Measurements from ENCODE around the gene SUCLG2. TPM values are rescaled to one million over a fixed set of nuclear protein-coding genes. Genes with fewer than 3 reads are reported as not detected.

The SUCLG2 gene
- polyA plus RNA-seq, 2 of the 4 experiments (the other 2 are of a cell fraction): 39.8 to 61.3 TPM

DNA sequence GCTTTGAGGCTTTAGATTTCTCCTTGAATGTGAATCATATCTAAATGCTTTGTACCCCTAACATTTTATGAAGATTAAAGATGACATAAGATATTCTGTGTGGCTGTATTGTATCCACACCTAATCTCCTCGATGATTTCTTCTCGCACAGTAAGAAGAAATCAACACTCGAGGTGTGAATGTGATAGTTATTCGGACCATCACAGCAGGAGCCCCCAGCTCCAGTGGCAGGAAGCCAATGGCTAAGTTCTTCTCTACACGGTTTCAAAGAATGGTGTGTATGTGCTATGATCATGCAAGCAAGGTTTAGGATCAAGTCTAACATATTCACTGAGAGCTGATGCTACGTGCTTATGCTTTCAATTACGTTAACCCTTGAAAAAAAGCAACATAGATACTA lies 271.0 kb downstream of the SUCLG2 start:
- 0 out of 3 replicates have a peak, but pooled peaks cover 10% of the 10 kb centered on the region for H3K4me1 ChIP-seq
- ATAC-seq: no peak
- ChIA-PET POLR2A (no interaction called here), CTCF (interaction anchor here (0.6 to 1.1 kb wide), 3 partner anchors 270 to 1490 kb away, joined by 3 to 7 read pairs (median 3); no protein-coding TSS in a partner anchor)
- H3K9me3 ChIP-seq: no peaks in the 10 kb centered on the region
- no peak overlapping the region for H3K4me3 ChIP-seq
- H3K4me2 ChIP-seq: no peak overlapping the region
- 85% methylated on average over 7 of the region's 7 CpGs for WGBS (ENCODE audit: missing lambda C conversion rate)
- TF ChIP-seq HOXB5 (CRISPR knock-in tag; IDR thresholded peaks at IDR 0.05) (no peak), POLR2AphosphoS2 (conservative IDR thresholded peaks at IDR 0.05; ENCODE audit: low read length) (no peak), RFX5 (IDR thresholded peaks at IDR 0.05) (no peak), JUN (IDR thresholded peaks at IDR 0.05) (no peak)
- H3K27ac ChIP-seq: no peak overlapping the region
- DNase-seq (ENCODE audit: low read depth in 1 of 2, low spot score in 1 of 2): no peak
- FAIRE-seq: no peak

DNA sequence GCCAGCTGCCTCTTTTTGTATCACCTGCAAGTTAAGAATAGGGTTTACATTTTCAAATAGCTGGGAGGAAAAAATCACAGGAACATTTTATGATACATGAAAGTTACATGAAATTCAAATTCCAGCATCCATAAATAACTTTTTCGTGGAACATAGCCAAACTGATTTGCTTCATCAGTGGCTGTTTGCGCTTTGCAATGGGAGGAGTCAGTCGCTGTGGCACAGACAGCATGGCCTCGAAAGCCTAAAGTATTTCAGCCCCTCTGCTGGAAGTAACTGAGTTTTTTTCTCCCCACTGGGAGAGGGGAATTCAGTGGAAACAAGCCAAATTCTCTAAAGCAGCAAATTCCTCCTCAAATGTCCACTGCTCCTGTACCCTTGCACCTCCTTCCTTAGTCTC lies 271.9 kb downstream of the SUCLG2 start:
- Histone ChIP-seq H3K4me2 (no peak overlapping the region), H3K4me3 (no peak overlapping the region), H3K27ac (peak overlapping the region in 1 of 2 experiments; percentile 61; a peak in 2 of 6 replicates), H3K9me3 (no peaks in the 10 kb centered on the region), H3K4me1 (0 out of 3 replicates have a peak, but pooled peaks cover 10% of the 10 kb centered on the region)
- WGBS (ENCODE audit: missing lambda C conversion rate): 63% methylated on average over 4 of the region's 4 CpGs
- FAIRE-seq: no peak
- CTCF ChIA-PET: interaction anchor here (0.7 to 1.7 kb wide), 4 partner anchors 265 to 423 kb away, joined by 3 to 5 read pairs (median 4); no protein-coding TSS in a partner anchor
- POLR2A ChIA-PET: no interaction called here
- DNase-seq (ENCODE audit: low read depth in 1 of 2, low spot score in 1 of 2): no peak
- no peak for ATAC-seq
- no peak for TF ChIP-seq JUN (IDR thresholded peaks at IDR 0.05)
- TF ChIP-seq TP53 (CRISPR knock-in tag; IDR thresholded peaks at IDR 0.05): no peak
- TF ChIP-seq CBX8 (IDR thresholded peaks at IDR 0.05): no peak
- no peak for TF ChIP-seq HEYL (CRISPR knock-in tag; IDR thresholded peaks at IDR 0.05)
- no peak for TF ChIP-seq CBX2 (IDR thresholded peaks at IDR 0.05; ENCODE audit: borderline replicate concordance, low read depth)
- TF ChIP-seq CHD4 (IDR thresholded peaks at IDR 0.05; ENCODE audit: borderline replicate concordance): no peak
- no peak for TF ChIP-seq POLR2A (IDR thresholded peaks at IDR 0.05; ENCODE audit: low read length)
- TF ChIP-seq BHLHE40 (IDR thresholded peaks at IDR 0.05; ENCODE audit: low read depth, low read length): no peak

DNA sequence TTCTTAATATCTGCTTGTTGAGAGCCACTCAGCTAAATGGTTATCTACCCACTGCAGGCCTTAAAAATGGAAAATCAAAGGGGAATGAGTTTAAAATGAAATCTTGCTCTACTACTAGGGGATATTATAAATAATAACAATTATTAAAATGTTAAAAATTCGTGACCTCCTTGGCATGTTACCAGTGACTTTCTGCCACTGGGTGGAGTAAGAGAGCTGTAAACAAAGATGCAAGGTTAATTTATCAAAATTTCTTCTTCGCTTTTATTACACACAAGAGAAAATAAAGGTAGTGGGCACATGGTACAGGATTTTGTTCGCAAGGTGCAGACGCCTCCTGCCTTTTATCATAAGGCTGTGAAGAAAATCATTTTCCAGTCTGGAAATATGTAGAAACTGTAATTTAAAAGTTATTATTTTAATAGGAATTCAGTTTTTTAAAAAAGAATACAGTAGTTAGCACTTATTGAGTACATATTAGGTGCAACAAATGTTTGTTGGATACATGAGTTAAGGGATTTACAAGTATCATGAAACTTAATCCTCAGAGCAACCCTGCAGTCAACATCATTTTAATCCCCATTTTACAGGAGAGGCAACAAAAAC lies 272.6 kb downstream of the SUCLG2 start:
- 36% methylated on average over 4 of the region's 4 CpGs for WGBS (ENCODE audit: missing lambda C conversion rate)

More for the DNA sequence above, 272.6 kb downstream of the SUCLG2 start:
- DNase-seq (ENCODE audit: low read depth in 1 of 2, low spot score in 1 of 2) (peak; percentile 2 to 15), ATAC-seq (no peak), FAIRE-seq (no peak)
- Histone ChIP-seq H3K27ac (peak overlapping the region in 1 of 2 experiments; percentile 61; a peak in 2 of 6 replicates), H3K4me2 (no peak overlapping the region), H3K9me3 (no peaks in the 10 kb centered on the region), H3K4me1 (0 out of 3 replicates have a peak, but pooled peaks cover 10% of the 10 kb centered on the region), H3K4me3 (no peak overlapping the region)
- ChIA-PET POLR2A (no interaction called here), CTCF (interaction anchor here (0.6 to 2.3 kb wide), 14 partner anchors 19 to 1496 kb away, joined by 3 to 6 read pairs (median 4); no protein-coding TSS in a partner anchor)
- TF ChIP-seq SMC3 (IDR thresholded peaks at IDR 0.05) (peak; percentile 64), ZFP36 (IDR thresholded peaks at IDR 0.05; ENCODE audit: borderline replicate concordance, partially characterized antibody) (no peak), KDM5A (IDR thresholded peaks at IDR 0.05) (no peak), SREBF2 (IDR thresholded peaks at IDR 0.05) (no peak), RAD21 (conservative IDR thresholded peaks at IDR 0.05 in 1 of 2, IDR thresholded peaks at IDR 0.05 in 1 of 2) (peak; percentile 67 to 74), MYC (IDR thresholded peaks at IDR 0.05; ENCODE audit: borderline replicate concordance, low read length) (no peak), TP53 (CRISPR knock-in tag; IDR thresholded peaks at IDR 0.05) (no peak)
- TF ChIP-seq, protein P1, sequence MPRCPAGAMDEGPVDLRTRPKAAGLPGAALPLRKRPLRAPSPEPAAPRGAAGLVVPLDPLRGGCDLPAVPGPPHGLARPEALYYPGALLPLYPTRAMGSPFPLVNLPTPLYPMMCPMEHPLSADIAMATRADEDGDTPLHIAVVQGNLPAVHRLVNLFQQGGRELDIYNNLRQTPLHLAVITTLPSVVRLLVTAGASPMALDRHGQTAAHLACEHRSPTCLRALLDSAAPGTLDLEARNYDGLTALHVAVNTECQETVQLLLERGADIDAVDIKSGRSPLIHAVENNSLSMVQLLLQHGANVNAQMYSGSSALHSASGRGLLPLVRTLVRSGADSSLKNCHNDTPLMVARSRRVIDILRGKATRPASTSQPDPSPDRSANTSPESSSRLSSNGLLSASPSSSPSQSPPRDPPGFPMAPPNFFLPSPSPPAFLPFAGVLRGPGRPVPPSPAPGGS (IDR thresholded peaks at IDR 0.05): no peak
- TF ChIP-seq, protein P2, sequence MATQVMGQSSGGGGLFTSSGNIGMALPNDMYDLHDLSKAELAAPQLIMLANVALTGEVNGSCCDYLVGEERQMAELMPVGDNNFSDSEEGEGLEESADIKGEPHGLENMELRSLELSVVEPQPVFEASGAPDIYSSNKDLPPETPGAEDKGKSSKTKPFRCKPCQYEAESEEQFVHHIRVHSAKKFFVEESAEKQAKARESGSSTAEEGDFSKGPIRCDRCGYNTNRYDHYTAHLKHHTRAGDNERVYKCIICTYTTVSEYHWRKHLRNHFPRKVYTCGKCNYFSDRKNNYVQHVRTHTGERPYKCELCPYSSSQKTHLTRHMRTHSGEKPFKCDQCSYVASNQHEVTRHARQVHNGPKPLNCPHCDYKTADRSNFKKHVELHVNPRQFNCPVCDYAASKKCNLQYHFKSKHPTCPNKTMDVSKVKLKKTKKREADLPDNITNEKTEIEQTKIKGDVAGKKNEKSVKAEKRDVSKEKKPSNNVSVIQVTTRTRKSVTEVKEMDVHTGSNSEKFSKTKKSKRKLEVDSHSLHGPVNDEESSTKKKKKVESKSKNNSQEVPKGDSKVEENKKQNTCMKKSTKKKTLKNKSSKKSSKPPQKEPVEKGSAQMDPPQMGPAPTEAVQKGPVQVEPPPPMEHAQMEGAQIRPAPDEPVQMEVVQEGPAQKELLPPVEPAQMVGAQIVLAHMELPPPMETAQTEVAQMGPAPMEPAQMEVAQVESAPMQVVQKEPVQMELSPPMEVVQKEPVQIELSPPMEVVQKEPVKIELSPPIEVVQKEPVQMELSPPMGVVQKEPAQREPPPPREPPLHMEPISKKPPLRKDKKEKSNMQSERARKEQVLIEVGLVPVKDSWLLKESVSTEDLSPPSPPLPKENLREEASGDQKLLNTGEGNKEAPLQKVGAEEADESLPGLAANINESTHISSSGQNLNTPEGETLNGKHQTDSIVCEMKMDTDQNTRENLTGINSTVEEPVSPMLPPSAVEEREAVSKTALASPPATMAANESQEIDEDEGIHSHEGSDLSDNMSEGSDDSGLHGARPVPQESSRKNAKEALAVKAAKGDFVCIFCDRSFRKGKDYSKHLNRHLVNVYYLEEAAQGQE (IDR thresholded peaks at IDR 0.05): no peak
- TF ChIP-seq, protein P3, sequence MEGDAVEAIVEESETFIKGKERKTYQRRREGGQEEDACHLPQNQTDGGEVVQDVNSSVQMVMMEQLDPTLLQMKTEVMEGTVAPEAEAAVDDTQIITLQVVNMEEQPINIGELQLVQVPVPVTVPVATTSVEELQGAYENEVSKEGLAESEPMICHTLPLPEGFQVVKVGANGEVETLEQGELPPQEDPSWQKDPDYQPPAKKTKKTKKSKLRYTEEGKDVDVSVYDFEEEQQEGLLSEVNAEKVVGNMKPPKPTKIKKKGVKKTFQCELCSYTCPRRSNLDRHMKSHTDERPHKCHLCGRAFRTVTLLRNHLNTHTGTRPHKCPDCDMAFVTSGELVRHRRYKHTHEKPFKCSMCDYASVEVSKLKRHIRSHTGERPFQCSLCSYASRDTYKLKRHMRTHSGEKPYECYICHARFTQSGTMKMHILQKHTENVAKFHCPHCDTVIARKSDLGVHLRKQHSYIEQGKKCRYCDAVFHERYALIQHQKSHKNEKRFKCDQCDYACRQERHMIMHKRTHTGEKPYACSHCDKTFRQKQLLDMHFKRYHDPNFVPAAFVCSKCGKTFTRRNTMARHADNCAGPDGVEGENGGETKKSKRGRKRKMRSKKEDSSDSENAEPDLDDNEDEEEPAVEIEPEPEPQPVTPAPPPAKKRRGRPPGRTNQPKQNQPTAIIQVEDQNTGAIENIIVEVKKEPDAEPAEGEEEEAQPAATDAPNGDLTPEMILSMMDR (IDR thresholded peaks at IDR 0.05): peak; percentile 64
